Lung microvascular endothelial cell (primary cell): ENCODE data around the gene VOPP1. TPM values are rescaled to one million over a fixed set of nuclear protein-coding genes. Genes with fewer than 3 reads are reported as not detected.
"Not testable (repeated sequence)": the region's sequence is repeated elsewhere in the genome, so short reads cannot be mapped to it uniquely, and the experiment has no call there.

Experiments used
- DNase-seq, 2 donors: peaks; one replicate each; pipeline versions ENCODE4 v3.0.0 to v3.0.0-alpha.2; 2010; ENCODE audit warnings: low read depth in 2 of 2
- total RNA-seq: library from RNA; depleted of rRNA; stranded (reverse); fragments of >200 nt; gene quantifications from 2 replicates; pipeline ENCODE4 v1.2.1, GENCODE V29; 2014

VOPP1 gene
- total RNA-seq, 1 donor from 2014 or later, result 101 TPM

GRCh38 chr7:55582656-55583055 is 10.4 kb upstream of the VOPP1 start:
- DNase-seq, result not testable (repeated sequence)

DNA sequence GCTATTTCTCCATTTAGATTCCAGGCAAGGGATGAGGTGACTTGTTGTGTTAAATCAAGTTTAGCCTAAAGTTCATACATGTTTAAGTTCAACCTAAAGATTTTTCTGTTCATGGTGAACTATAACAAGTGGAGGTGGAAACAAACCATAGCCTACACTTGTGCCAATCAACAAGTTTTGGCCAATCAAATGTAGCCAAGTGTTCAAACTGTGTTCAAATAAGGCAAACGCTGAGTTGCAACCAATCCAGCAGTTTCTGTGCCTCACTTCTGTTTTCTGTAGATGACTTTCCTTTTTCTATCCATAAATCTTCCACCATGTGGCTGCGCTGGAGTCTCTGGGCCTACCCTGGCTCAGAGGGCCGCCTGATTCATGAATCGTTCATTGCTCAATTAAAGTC is 4.5 kb upstream of the VOPP1 start:
- DNase-seq, result no peak

GRCh38 chr7:55575733-55576132 is 3.4 kb upstream of the VOPP1 start:
- no peak for DNase-seq

- peak in 1 of 2 donors; percentile 28 for DNase-seq
Observed at GRCh38 chr7:55575098-55575497, 2.8 kb upstream of the VOPP1 start.

DNA sequence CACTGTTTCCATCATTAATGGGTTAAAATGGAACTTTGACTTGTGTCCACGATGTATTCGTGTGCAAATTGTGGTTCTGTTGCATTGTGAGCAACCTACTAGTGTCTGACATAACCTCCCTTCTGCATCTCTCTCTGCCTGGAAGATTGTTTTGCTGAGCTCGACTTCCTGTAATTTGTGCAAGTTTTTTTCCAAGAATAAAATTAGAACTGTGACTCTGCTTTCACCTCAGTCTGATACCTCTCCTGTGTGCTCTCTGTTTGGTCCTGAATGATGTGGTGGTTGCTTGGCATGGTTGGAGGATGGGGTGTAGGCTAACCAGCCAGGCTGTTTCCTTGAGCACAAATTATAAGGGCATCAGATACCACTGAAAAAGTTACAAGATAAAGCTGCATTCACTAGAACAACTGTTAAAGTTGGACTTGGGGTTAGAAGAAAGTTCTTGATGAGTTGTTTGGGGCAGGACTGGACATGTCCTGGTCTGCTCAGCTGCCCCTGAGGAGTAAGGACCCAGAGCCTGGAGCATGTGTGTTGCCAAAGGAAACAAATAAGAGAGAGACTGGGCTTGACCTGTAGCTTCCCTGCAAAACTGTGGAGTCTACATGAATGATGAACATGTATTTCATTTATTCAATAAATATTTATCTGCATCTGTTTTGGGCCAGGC is 1.9 kb upstream of the VOPP1 start:
- peak; percentile 31 to 71 for DNase-seq

GRCh38 chr7:55573234-55573900 is 1.1 kb upstream of the VOPP1 start:
- no peak for DNase-seq

DNA sequence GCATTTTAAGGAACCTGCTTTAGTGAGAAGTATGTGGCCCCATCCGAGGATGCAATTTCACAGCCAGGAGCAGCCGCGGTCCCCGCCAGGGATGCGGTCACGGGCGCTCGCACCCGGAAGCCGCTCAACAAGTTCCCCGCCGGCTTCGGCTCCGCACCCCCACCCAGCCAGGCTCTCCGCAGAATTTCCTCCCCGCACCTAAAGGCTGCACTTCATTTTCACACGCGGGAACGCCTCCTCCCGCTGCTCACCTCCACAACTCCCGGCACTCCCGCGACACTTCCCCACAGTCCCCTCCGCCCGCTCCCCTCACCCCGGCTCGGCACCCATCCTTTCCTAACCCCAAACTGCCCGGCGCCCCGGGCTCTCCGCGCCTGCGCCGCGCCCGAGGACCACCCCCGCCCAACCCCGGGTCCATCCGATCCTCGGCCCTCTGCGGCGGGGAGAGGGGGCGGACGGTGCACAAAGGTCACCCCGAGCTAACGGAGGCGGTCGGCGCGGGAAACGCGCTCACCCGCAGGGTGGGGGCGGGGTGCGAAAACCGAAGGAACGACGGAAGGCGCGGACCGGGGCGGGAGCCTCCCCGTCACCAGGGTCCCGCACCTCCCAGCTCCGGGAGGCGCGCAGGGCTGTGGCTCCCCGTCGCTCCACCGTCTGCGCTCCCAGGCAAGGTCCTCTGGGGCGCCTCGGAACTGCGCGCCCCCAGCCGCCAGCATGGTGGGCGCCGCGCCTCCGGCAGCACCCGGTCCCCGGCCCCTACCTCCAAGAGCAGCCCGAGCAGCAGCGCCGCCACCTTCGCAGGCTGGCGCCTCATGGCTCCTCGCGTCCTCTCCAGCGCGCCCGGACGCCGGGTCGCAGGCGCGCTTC is 558 bp downstream of the VOPP1 start:
- DNase-seq, result peak; percentile 48 to 60

DNA sequence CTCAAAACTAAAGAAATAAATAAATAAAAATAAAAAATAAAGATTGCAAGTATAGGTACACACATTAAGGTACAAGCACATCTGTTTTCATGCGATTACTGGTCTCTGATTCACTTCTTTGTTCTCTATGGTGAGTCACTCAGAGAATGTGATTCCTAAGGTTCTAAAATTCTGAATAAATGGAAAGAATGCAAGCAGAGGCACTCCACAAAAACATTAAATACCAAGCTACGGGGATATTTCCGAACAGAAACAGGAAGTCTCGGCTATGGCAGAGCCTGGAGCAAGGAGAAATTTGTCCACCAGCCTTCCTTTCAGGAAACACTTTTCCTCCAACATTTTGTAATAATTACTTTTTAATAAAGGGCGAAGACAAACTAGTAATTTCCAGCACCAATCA is 1.4 kb downstream of the VOPP1 start:
- peak; percentile 53 to 78 for DNase-seq

DNA sequence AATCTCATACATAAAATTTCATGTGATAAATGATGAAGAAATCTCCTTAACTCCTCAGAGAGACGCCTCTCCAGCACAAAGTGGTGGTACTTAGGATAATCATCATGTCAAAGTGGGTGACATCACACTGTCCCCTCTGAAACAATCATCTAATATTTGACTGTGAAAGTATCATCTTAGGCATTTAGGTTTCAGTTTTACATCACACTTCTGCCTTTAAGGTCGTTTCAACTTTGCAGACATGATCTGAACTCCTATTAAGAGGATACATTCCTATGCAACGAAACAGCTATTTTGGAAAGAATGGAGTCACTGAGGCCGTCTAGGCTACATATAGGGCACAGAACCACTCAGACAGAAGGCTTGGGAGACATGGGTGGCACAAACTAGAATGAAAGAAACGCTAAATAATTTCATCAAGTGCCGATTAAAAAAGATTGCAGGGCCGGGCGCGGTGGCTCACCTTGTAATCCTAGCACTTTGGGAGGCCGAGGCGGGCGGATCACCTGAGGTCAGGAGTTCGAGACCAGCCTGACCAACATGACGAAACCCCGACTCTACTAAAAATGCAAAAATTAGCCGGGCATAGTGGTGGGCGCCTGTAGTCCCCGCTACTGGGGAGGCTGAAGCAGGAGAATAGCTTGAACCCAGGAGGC is 2.0 kb downstream of the VOPP1 start:
- DNase-seq, result no peak

- DNase-seq, result no peak
Observed at GRCh38 chr7:55569797-55570196, 2.5 kb downstream of the VOPP1 start.

DNA sequence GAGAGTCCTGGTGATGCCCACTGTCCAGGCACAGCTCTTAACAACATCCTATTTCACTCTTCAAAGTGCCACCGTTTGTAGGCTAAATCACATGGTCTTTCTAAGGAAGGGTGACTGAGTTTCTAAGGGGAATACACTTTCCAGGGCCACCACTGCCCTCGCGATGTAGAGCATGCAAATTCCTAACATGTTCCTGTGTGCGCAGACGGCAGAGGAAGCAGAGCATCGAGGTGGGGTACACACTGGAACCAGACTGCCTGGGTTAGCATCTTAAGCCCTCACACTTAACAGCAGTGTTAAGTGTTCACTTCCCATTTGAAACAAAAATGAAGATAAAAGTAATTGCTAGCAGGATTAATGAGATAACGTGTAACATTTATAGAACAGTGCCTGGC is 3.0 kb downstream of the VOPP1 start:
- peak in 1 of 2 donors; percentile 21 for DNase-seq

DNA sequence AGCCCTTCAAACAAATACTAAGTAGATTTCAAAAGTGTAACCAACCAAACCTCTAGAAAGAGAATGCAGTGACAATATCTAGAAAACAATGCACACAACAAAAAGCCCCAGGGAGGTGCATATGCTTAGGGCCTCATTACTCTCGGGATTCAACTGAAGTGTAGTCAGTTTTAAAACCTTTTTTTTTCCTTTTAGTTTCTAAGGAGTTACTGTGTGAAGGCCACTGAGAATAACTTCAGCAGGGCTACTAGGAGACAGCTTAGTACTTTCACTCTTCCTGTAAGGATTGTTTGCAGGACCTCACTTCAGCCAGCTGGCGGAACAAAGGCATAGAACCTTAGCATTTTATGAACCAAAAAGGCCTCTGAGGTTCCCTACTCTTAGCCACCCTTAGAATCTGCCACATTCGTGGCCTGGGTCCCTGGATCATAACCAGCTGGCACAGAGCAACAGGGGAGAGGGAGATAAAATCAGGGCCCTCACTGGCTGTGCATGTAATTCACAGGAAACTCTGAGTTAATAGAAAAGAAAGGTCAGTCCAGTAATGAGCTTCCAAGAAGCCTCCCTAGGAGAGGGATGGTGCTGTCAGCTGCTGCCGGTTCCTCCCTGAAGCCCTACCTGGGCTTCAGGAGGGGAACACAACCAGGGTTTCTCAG is 3.6 kb downstream of the VOPP1 start:
- DNase-seq, result peak in 1 of 2 donors; percentile 48

GRCh38 chr7:55567571-55567970 is 4.7 kb downstream of the VOPP1 start:
- no peak for DNase-seq

DNA sequence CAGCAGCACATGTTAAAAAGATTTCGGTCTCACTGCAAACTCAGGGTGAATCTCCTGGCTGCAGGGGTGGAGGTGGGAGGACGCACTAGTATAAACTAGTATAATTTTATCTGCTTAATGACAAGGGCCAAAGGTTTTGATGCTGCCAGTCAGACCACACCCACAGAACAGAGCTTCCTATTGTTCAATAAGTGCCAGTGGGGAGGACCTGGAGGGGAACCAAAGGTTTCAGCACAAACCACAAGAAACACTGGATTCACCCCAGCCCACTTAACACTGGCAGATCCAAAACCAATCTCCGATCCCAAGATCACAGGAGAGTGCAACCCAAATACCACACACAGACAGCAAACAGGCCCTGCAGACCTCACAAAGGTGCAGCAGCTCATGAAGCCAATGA is 6.6 kb downstream of the VOPP1 start:
- no peak for DNase-seq

- DNase-seq, result no peak
Observed at GRCh38 chr7:55563596-55564325, 8.5 kb downstream of the VOPP1 start.

GRCh38 chr7:55561690-55562089 is 10.6 kb downstream of the VOPP1 start:
- no peak for DNase-seq

- DNase-seq, result no peak
Observed at GRCh38 chr7:55558962-55559920, 13.1 kb downstream of the VOPP1 start.

DNA sequence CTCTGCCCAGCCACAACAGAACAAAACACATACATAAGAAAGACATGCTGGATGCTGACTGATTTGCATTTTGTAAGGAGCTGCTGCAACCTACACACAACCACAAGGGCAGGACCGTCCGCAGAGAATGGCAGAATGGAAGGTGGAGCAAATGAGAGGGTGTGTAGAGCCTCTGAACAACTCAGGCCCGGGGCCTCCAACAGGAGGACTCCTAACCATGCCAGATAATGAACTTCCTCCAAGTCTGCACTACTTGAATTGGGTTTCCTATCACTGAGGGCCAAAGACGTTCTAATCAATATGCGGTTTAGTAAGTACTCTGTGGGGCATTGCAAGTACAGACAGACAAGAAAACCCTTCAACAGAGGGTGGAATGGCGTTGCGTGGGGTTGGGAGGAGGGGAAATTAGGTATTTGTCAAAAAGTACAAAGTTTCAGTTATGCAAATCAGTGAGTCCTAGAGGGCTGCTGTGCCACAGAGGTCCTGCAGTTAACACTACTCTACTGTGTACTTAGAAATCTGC is 14.6 kb downstream of the VOPP1 start:
- no peak for DNase-seq

- no peak for DNase-seq
Observed at GRCh38 chr7:55556492-55556891, 15.8 kb downstream of the VOPP1 start.
